HepG2 (cell line): ENCODE results near the gene ZNF223. TPM values are rescaled to one million over a fixed set of nuclear protein-coding genes. Genes with fewer than 3 reads are reported as not detected.
A peak's percentile ranks its signal among the peaks of the same experiment; 100 is the strongest.

Source experiments
- ATAC-seq: fragments of 200-7000 bp; cut with Tn5 transposase; 3 replicates; pipeline ENCODE4 v1.9.1; 2020; ENCODE audit warnings: mild to moderate bottlenecking, moderate library complexity
- BruUV-seq: library from RNA; stranded (reverse); fragments of 400-500 nt; replicated peaks from 2 replicates; lab custom pipeline; 2021; lab: Mats Ljungman, UMichigan
- CTCF ChIA-PET: fragments of 300-600 bp; formaldehyde crosslinking; extraction: SDS; loops from one replicate; lab custom pipeline; 2021; ENCODE audit warnings: low total read pairs, inconsistent platforms, low intra/inter-chr PET ratio; lab: Yijun Ruan, JAX
- POLR2A ChIA-PET: fragments of 350-600 bp; sonication (Branson Sonifier 250); formaldehyde crosslinking; loops from one replicate; lab custom pipeline; 2020; ENCODE audit warnings: antibody characterized with exemption, inconsistent platforms; lab: Yijun Ruan, JAX
- DNase-seq: peaks from one replicate; pipeline ENCODE4 v3.0.0-alpha.2; 2015; ENCODE audit warnings: low spot score
- FAIRE-seq: peaks from 3 replicates; lab custom pipeline; 2011; peaks lifted over from hg19 to GRCh38; lab: Jason Lieb, UNC
- H2AFZ ChIP-seq: one replicate; pipeline ENCODE4 v1.6.1; 2011; ENCODE audit warnings: low read length, inconsistent platforms
- H3K27ac ChIP-seq: fragments of 300-600 bp; 3 replicates; pipeline ENCODE4 v1.8.0; 2011; ENCODE audit warnings: mixed run types, mild to moderate bottlenecking, mixed read lengths, low read length, inconsistent platforms; ENCODE audit not compliant: insufficient read depth; ENCODE audit errors: extremely low read length
- H3K27me3 ChIP-seq, 2 experiments: fragments of 200-600 bp in 1 of 2; 2 replicates in 1 of 2; 3 replicates in 1 of 2; pipeline versions ENCODE4 v1.6.0 to v1.8.0; 2011; ENCODE audit warnings: low read length in 2 of 2, mild to moderate bottlenecking in 2 of 2, moderate library complexity in 2 of 2, inconsistent platforms in 1 of 2; ENCODE audit not compliant: insufficient read depth in 2 of 2, control insufficient read depth in 1 of 2
- H3K36me3 ChIP-seq, 2 experiments: fragments of 200-600 bp in 1 of 2; replicated peaks in 1 of 2; 2 replicates in 1 of 2; 3 replicates in 1 of 2; pipeline versions ENCODE4 v1.5.1 to v1.8.0; 2011; ENCODE audit warnings: low read length in 2 of 2, inconsistent platforms in 1 of 2; ENCODE audit not compliant: insufficient read depth in 2 of 2, control insufficient read depth in 1 of 2
- H3K4me1 ChIP-seq: 2 replicates; pipeline ENCODE4 v1.5.1; 2012; ENCODE audit warnings: low read length, inconsistent platforms; ENCODE audit not compliant: insufficient read depth
- H3K4me2 ChIP-seq: 2 replicates; pipeline ENCODE4 v1.6.0; 2011; ENCODE audit warnings: low read depth, low read length, inconsistent platforms
- H3K4me3 ChIP-seq, 3 experiments: fragments of 200-600 bp in 1 of 3; sonication (generic), shearing (Covaris generic) in 1 of 3; replicated peaks in 1 of 3; 2 replicates each; pipeline ENCODE4 v1.5.1; 2011 to 2016; ENCODE audit warnings: low read length in 3 of 3, inconsistent platforms in 2 of 3, low read depth in 2 of 3, mild to moderate bottlenecking in 2 of 3, control low read depth in 1 of 3, mixed read lengths in 1 of 3; ENCODE audit not compliant: insufficient read depth in 1 of 3
- H3K79me2 ChIP-seq: one replicate; pipeline ENCODE4 v1.6.1; 2011; ENCODE audit warnings: low read length, inconsistent platforms; ENCODE audit not compliant: insufficient read depth
- H3K9ac ChIP-seq: 2 replicates; pipeline ENCODE4 v1.6.0; 2011; ENCODE audit warnings: mild to moderate bottlenecking, low read depth, low read length, inconsistent platforms; ENCODE audit not compliant: insufficient read depth
- H3K9me3 ChIP-seq: 2 replicates; pipeline ENCODE4 v1.5.1; 2012; ENCODE audit warnings: mild to moderate bottlenecking, low read length
- H4K20me1 ChIP-seq: 2 replicates; pipeline ENCODE4 v1.6.0; 2011; ENCODE audit warnings: inconsistent platforms, mild to moderate bottlenecking, low read length, moderate library complexity; ENCODE audit not compliant: insufficient read depth
- ATRX ChIP-seq: sonication (generic); formaldehyde crosslinking; IDR thresholded peaks from 2 replicates; pipeline ENCODE4 v1.4.0; 2020; ENCODE audit warnings: missing genetic modification reagents, borderline replicate concordance
- BHLHE40 ChIP-seq: IDR thresholded peaks from 2 replicates; pipeline ENCODE4 v1.6.1; 2011; ENCODE audit warnings: low read length, improper control_type of control experiment
- DNMT3B ChIP-seq: conservative IDR thresholded peaks from 2 replicates; pipeline ENCODE4 v1.6.1; 2016; ENCODE audit warnings: missing biosample characterization, control low read depth
- ELF3 ChIP-seq: IDR thresholded peaks from 2 replicates; pipeline ENCODE4 v1.6.1; 2016; ENCODE audit warnings: missing genetic modification reagents, missing compliant biosample characterization
- HIVEP1 ChIP-seq: sonication (generic); formaldehyde crosslinking; IDR thresholded peaks from 2 replicates; pipeline ENCODE4 v1.4.0; 2020; ENCODE audit warnings: mild to moderate bottlenecking, missing genetic modification reagents
- HNRNPUL1 ChIP-seq: fragments of 200-400 bp; formaldehyde crosslinking; IDR thresholded peaks from 2 replicates; pipeline ENCODE4 v1.6.1; 2017; ENCODE audit warnings: low read depth, mild to moderate bottlenecking, low read length, moderate library complexity
- HOXD1 ChIP-seq: sonication (generic); formaldehyde crosslinking; IDR thresholded peaks from 2 replicates; pipeline ENCODE4 v1.5.0; 2020; ENCODE audit warnings: missing genetic modification reagents
- KLF6 ChIP-seq: IDR thresholded peaks from 2 replicates; pipeline ENCODE4 v1.8.0; 2016; ENCODE audit warnings: missing biosample characterization, missing genetic modification reagents
- ZBTB14 ChIP-seq: sonication (generic); formaldehyde crosslinking; IDR thresholded peaks from 2 replicates; pipeline ENCODE4 v1.4.0; 2020; ENCODE audit warnings: missing genetic modification reagents
- ZBTB40 ChIP-seq, 2 experiments: fragments of 450-650 bp in 1 of 2; sonication (generic) in 1 of 2; formaldehyde crosslinking in 1 of 2; IDR thresholded peaks; 2 replicates each; pipeline versions ENCODE4 v1.6.1 to v1.8.0; 2016 to 2022; ENCODE audit warnings: antibody characterized with exemption in 1 of 2, mild to moderate bottlenecking in 1 of 2, missing genetic modification reagents in 1 of 2
- ZFX ChIP-seq: sonication (generic); formaldehyde crosslinking; IDR thresholded peaks from 2 replicates; pipeline ENCODE4 v1.4.0; 2020; ENCODE audit warnings: mild to moderate bottlenecking, low read depth, missing genetic modification reagents, moderate library complexity
- ZNF574 ChIP-seq: sonication (generic); formaldehyde crosslinking; IDR thresholded peaks from 2 replicates; pipeline ENCODE4 v1.4.0; 2020; ENCODE audit warnings: missing genetic modification reagents
- ZNF766 ChIP-seq: sonication (generic); formaldehyde crosslinking; IDR thresholded peaks from 2 replicates; pipeline ENCODE4 v1.5.0; 2020; ENCODE audit warnings: missing genetic modification reagents, borderline replicate concordance
- WGBS: methylation state at CpG from one replicate; pipeline ENCODE4 v1.1.6; 2017; ENCODE audit warnings: low lambda C conversion rate; 5-methylcytosine and 5-hydroxymethylcytosine counted together
- in situ Hi-C: cut with HindIII; loops from 2 replicates; pipeline ENCODE4 v1.10.0; 2017; ENCODE audit warnings: low pct_unique_long_range_greater_than_20kb; ENCODE audit not compliant: extremely low pct_ligation_motif_present
- intact Hi-C: fragments of 100-400 bp; cut with micrococcal nuclease; formaldehyde crosslinking; loops from one replicate; pipeline ENCODE4 v1.10.0; 2022; ENCODE audit not compliant: unreplicated experiment
- polyA plus RNA-seq, 8 experiments: library from polyadenylated mRNA; depleted of rRNA in 3 of 8; stranded (reverse) in 7 of 8; unstranded in 1 of 8; fragments of >200 nt; fragmentation: Illumina TruSeq in 4 of 8; extraction: Trizol in 4 of 8; gene quantifications; 2 replicates each; pipeline versions ENCODE4 v1.2.1 to v1.2.3, GENCODE V29; 2011 to 2016; ENCODE audit warnings: low read depth in 4 of 8, missing spikeins in 1 of 8, mixed read lengths in 1 of 8; ENCODE audit not compliant: insufficient read depth in 1 of 8
- total RNA-seq, 5 experiments: library from RNA; depleted of rRNA; stranded (reverse); fragments of >200 nt; fragmentation: Illumina TruSeq; extraction: Trizol; gene quantifications; 2 replicates each; pipeline ENCODE4 v1.2.3, GENCODE V29; 2016; ENCODE audit warnings: low read depth in 1 of 5

The ZNF223 gene
- total and polyA plus RNA-seq, 2 of the 13 experiments (the other 11 are each of a cell fraction or from before 2014, with no cell fraction given), result 2.0 to 4.8 TPM

- 51% methylated on average over 3 of the region's 3 CpGs for WGBS
- CTCF ChIA-PET, result no interaction called here
- intact Hi-C loops (no loop called here), in situ Hi-C loops (no loop called here)
- Histone ChIP-seq H3K9me3 (no peaks in the 10 kb centered on the region), H3K27ac (no peak overlapping the region), H3K79me2 (no peaks in the 10 kb centered on the region), H3K9ac (no peak overlapping the region), H3K4me2 (no peak overlapping the region), H3K27me3 (no peaks in the 10 kb centered on the region), H3K4me3 (no peak overlapping the region), H3K36me3 (peaks cover 7 to 23% of the 10 kb centered on the region in 2 experiments; a peak in 4 of 5 replicates), H4K20me1 (no peaks in the 10 kb centered on the region), H3K4me1 (peaks cover 15% of the 10 kb centered on the region), H2AFZ (no peak overlapping the region)
- ATAC-seq (no peak), FAIRE-seq (no peak), DNase-seq (peak; percentile 42)
- POLR2A ChIA-PET, result no interaction called here
- no TSS peak for BruUV-seq
- TF ChIP-seq HIVEP1 (CRISPR knock-in tag), result no peak
- no peak for TF ChIP-seq HNRNPUL1
- TF ChIP-seq ZFX (CRISPR knock-in tag), result no peak
- TF ChIP-seq BHLHE40, result no peak
- TF ChIP-seq ELF3 (CRISPR knock-in tag), result no peak
- TF ChIP-seq DNMT3B (CRISPR knock-in tag), result no peak
- TF ChIP-seq KLF6 (CRISPR knock-in tag), result no peak
- TF ChIP-seq ATRX (CRISPR knock-in tag), result no peak
- TF ChIP-seq HOXD1 (CRISPR knock-in tag), result no peak
- TF ChIP-seq ZNF574 (CRISPR knock-in tag), result no peak
- TF ChIP-seq ZBTB40 (IDR thresholded peaks at IDR 0.05), result no peak
- no peak for TF ChIP-seq ZBTB40 (CRISPR knock-in tag; IDR thresholded peaks at IDR 0.05)
- no peak for TF ChIP-seq ZNF766 (CRISPR knock-in tag)
- TF ChIP-seq ZBTB14, result no peak
These were observed 14.5 kb downstream of the ZNF223 start for GRCh38 chr19:44066305-44066704.
